ENCODE data around the gene MYO5B.

MYO5B gene

DNA sequence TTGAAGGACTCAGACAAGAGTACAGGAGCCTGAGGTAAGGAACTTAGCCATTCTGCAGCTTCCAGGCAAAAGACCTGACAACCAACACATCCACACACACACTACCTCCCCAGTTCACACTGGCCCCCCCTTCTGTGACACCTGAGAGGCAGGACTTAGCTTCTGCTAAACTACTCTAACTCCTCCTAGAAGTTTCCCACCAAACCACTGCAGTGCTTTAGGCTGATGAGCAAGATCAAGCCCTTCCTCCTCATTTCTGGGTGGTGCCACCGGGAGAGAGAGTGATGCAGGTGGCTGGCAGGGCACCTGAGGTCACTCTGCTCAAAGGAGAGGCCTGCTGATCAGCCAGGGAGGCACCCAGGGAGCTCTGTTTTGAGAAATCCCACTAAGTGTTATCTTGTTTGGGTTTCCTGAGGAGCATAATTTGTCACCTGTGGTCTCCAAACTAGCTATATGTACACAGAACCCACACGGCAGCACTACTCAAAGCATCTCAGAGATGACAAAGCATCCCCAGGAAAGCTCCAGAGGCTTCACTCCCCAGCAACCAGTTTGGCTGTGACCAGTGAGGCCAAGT is 188.4 kb downstream of the MYO5B start:
- DNase-seq = no peak

DNA sequence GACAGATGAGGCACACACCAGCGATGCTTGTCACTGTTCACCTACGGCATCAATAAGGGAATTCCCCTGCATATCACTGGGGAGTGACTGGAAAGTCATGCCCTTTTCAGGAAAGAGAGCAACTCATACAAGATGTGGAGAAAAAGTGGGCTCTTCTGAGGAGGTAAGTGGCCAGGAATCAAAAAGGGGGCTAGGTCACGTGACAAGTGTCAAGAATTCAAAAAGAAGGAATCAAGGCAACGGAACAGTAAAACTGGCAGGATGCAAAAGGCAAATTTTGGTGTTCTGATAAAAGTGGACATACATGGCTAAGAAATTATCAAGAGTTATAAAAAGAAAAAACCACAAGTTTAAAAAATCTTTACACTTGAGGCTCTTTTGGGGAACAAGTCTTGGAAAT is 190.9 kb downstream of the MYO5B start:
- no peak for DNase-seq

DNA sequence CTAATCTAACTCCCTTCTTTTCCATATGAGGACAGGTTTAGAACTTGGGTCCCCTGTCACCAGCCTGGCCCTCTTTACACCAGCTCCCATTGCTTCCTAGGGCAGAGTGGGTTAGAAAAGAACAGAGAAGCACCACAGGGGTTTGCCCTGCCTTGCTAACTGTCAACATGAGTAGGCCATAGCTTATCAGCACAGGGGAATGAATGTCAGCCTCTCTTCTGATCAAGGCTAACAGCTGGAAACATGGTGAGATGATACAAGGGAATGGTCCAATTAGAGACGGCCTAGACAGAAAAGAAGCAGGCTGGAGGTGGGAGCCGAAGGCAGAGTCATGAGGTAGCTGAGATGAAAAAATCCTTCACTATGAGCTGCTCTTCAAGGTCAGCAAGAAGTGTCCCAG is 192.2 kb downstream of the MYO5B start:
- no peak for DNase-seq

DNA sequence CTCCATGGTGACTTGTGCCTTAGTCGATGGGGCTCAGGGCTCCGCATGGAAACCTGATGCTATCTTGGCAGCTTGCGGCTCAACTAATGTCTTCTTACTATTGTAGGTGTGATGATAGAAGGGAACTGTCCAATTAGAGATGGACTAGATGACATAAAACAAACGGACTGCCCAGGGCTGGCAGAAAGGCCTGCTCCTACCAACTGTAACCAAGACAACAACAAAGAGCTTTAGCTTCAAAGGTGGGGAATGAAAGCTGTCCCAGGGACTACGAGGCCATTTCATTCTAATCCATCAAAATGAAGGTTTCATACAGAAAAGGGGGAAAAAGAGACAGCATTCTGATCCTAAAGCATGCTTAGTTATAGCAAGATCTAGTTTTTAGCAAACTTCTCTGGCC is 194.7 kb downstream of the MYO5B start:
- DNase-seq = no peak

DNA sequence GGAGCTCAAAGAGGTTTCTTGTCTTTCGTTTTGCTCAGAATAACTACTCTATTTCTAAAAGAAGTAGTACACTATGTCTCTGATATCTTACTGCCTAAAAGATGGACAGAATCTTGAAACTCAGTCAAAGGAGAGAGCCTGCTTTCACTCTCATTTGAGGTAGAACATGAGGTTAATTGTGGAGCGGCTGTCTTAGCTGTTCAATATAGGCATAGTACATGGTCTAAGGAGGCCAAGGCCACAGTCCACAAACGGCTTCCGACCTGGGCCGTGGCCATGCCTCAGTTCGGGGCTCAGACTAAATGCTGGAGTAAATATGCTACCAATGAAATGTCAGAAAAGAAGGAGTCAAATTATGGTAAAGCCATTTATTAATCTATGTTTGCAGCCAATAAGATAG is 195.8 kb downstream of the MYO5B start:
- DNase-seq = no peak

DNA sequence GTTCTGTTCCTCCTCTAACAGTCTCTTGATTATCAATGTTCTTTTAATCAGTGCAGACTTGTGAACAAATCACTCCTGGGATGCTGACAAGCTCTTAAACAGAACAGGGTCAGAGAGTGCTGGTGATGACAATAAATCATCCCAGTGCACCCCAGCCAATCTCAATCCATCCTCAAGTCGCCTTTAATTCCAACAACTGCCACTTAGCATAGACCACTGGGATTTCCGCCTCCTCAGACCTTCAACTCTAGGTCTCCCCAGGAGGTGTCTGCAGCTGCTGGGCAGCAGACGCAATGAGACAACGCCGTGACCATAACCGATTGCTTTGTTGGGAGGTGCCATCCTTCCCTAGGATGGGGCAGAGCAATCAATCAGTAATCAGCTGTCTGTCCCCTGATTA is 197.4 kb downstream of the MYO5B start:
- DNase-seq = no peak

DNA sequence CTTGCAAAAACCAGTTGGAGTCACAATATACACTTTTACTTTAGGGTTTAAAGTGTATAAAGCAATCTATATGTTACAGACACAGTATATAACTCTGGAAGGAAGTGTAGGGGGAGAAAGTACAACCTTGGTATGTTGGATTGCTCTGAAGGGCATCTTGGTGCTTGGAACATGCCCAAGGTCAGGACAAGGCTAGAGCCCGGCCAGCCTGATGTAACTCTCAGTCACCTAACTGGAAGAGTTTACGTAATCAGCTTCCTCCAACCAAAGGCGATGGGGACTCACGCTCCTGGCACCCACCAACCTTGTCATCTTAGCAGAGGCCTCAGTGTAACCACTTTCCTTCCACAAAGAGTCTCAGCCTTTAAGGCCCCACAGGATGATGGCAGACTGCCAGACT is 200.5 kb downstream of the MYO5B start:
- DNase-seq = no peak

DNA sequence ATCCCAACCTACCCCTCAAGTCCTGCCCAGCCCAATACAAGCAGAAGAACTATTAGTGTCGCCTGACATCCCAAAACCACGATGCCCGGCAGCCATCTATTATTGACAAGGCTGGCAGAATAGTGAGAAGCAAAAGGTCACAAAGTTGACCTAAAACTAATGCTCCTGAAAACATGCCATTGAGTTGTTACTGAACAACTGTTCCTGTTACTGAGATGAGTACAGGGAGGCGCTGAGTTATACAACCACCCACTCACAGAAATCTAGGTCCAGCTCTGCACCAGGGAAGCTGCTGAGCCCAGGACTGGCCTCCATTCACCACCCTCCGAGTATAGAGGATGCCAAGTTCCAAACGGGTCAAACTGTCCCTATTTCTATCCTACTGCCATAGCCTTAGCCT is 201.6 kb downstream of the MYO5B start:
- DNase-seq = no peak

DNA sequence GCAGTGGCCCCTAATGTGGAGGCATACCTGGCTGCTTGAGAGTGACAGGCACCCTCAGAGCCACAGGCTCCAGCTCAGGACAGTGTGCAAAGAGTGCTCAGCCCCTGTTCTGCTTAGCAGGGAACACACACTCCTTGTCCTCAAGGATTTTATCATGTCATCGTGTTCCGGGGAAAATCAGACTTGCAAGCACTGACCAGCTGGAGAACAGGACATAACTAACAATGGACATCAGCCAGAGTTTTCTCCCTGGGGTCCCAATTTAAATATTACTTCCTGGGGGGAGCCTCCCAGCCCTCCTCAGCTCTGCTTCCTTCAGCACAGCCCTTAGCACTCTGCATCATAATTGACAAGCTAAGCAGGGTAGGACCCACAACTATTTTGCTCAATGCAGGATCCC is 206.2 kb downstream of the MYO5B start:
- no peak for DNase-seq

DNA sequence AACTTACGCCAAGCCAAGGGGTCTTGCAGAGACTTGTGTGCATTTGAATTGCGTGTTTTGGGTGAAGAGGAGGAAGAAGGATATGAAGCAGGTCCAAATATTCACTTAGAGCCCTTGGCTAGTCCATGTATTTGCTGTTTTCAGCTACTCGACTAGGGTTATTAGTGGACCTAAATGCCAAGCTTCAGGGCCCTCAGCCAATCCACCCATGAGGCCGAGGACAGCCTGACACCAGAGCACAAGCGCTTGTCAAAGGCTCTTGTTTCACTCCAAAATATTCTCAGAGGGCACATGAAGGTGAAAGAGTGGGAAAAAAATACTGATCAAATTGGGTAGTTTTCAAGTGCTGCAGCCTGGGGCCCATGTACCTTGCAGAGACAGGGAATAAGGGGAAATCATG is 206.8 kb downstream of the MYO5B start:
- no peak for DNase-seq

DNA sequence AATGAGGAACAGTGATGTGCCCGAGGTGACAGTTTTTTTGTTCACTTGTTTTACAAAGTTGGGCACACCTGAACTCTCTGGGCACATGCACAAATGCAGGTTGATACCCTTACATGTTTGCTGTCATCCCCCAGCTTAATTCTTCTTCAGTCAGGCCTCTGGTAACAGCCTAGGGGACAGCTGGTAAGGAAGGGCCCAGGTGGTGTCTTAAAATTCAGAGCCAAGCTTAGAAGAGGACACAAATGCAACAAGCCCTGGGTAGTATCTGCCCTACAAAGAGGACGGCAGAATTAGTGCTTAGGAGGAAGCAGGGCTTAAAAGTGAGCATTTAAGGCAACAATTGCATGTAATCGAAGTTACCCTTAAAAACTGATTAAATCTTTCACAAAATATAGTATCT is 209.7 kb downstream of the MYO5B start:
- no peak for DNase-seq

DNA sequence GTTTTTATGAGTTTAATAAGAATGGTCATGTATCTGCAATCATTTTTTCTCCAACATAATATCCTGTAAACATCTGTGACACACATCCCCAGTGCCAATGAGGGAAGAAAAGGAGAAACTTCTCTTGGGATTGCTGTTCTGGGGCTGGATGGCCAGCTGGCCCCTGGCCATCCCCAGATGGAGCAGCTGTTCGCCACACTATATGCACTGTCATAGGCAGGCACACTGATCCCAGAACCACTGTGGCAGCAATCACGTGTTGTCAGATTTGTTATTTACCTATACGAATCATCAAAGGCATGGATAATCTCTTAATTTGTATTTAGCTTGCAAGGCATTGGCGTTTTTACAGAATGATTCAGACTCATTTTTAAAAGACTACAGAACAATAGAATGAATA is 214.1 kb downstream of the MYO5B start:
- DNase-seq = no peak

DNA sequence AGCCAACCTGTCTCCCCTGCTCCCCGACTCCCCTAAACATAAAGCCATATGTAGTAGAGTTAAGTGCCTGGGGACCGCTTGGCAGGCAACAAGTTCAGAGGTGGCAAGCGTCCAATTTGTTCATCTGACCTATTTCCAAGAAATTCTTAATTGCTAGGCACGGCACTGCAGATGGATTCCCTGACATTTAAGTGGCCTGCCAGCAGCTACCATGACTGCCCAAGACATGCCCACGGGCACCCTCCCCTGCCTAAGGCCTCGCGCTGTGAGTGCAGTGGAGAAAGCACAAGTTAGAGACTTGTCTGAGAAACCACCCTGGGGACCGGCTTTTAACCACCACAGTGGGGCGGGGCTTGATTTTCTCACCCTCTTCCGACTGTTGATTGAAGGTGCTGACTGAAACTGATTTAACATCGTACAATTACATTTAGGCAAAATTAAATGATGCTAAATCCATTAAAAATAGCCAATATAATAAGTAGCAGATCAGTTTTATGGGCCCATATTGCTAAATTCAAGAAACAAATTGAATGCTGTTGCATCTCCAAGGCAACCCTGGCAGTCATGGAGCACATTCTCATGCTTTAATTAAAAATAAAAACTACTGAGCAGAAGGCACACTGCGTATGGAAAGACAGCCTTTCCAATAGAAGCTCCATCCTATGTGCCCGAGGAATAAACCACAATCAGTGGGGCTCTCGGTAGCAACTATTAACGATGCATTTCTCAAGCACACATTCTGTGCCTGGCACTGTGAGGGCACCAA is 218.0 kb downstream of the MYO5B start:
- no peak for DNase-seq

DNA sequence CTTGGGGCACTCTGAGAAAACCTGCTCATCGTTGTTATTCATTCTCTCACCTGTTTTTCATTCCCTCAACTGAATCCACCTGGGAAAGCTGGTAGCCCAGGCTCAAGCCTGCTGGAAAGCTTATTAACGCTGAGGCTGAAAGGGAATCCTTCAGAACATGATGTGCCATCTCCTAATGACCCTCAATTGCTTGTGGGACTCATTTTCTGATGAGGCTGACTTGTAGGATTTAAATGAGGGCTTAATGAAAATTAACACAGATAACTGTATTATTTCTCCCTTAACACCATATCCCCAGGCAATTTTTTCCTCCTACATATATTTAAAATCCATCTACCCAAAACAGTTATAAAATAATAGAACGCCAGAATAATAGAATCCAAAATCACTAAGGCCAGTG is 218.9 kb downstream of the MYO5B start:
- no peak for DNase-seq

DNA sequence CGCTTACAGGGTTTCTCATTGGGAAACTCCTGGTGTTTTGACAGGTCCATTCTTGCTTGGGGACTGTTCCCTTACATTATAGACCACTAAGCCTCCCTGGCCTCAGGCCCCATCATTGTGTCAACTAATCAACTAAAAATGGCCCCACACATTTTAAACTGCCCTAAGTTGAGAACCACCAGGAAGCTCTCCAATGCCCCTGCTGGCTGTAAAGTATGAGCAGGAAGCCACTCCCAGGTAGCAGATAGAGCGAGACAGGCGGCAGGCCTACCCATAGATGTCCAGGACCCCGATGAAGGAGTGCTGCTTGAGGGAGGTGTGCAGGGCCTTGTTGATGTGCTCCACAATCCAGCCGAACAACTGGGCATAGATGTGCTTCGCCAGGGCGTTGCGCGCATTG is 220.9 kb downstream of the MYO5B start:
- no peak for DNase-seq

DNA sequence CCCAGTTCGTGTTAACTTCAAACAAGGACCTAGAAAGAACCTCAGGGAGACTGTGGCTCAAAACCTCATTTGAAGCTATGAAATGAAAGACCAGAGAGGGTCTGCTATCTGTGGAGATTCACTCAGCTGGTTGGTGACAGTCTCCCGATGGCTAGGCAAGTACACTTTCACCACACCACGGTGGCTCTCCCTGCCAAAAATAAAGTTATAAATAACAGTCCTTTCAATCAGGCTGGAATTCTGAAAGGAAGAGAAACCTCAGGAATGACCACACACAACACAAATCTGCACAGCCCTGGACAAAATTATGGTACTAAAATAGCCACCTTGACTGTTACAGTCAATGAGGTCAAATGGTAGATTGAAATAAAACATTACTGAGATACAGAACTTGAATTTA is 221.4 kb downstream of the MYO5B start:
- no peak for DNase-seq

DNA sequence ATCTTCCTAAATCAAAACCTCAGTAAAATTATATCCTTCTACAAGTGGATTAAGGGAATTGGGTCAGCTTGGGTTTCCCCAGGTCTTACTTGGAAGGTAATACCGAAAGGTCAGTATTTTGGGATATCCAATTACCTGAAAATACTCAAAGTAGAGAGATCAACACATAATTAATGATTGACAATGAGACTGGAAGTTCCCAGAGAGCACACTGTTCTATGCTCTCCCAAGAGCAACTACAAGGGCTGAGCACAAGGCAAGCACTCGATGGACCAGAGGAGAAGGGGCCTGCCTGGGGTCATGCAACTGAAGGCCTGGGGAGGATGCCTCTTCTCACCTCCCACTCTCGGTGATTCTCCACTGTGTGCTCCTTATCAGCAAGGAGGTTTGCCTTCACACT is 222.4 kb downstream of the MYO5B start:
- DNase-seq = no peak

DNA sequence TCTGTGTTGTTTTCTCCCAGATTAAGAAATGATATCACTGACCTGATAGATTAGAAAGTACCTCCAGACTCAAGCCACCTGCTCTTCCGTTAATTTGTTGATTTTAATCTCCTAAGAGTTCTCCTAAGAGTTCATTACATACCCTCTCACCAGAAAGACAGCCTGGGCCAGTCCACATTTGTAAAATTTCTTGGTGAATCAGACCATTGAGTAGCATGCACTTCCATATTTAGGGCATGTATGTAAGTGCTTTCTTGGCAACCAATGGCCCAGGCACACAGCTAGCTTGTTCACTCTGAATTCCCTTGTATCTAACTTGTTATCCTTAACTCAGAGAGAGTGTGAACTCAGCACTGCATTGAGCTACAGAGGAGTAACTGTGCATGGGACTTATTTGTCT is 223.5 kb downstream of the MYO5B start:
- no peak for DNase-seq

DNA sequence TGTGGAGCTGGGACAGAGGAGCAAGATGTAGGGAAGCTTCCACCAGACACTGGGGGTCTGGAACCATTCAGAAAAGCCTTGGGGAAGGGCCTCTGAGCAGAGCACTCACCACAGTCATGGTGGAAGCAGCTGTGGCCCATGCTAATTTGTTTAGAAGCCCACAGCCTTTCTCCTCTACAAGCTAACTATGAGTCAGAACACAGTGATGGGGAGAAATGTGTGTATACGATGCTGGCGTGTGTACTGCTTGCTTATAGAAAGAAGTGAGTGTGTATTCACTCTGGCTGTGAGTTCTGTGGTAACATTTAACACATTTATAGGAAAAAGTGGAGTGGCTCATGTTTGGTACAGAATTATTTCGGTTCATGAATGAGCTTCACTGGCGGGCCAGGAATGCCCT is 224.6 kb downstream of the MYO5B start:
- DNase-seq = no peak

DNA sequence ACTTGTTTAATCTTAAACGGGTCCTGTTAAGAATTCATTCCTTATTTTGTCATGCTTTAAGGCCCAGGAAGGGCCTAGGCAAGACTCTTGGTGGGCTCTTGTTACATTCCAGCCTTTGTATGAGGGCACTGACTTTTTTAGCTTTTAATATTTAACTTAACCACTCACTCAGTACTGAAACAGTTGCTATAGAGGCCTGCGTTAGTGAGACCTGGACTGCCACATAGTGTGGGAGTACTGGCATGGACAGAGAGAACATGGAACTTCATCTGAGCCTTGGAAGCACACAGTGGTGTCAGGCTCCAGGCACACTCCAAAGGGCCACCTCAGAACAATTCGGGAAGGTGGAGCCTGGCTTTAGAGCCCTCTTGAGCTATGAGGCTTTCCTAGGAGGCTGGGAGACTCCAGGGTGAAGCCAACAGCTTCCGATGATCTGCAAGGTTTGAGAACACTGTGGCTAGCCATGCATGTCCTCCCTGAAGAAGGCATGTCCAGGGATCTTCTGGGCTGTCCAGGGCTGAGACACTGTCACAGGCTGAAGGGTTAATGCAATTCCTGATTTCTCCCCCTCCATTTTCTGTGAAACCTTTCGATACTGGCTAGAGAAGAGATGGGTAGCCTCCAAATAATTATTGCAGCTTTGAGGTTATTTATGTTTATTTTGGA is 226.2 kb downstream of the MYO5B start:
- no peak for DNase-seq

DNA sequence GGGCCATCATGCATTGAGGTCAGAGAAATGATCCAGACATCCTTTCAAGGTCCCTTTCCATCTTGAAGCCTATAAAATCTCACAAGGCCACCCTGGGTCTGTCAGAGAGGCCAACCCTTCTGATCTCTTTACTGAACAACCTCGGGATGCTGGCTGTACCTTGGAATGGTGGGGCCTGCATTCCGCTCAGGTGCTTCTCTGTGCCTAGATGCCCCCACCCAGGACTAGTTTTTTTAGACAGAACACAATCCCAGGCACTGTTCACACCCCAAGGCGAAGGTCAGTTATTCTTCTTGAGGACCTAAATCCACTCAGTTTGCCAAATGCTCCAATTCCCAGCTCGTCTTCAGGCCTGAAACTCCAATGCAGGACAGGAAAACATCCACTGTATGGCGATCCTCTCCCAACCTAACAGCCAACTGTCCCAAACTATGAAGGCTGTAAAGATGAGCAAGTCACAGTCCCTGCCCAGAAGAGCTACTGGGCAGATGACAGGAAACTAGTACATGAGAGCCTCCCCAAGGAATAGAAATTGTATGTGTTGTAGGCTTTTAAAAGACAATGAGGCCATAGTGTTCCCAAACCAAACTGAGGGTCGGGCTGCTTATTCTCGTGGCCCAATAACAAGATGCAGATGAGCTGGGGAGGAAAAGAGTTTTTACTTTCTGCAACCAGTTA is 227.2 kb downstream of the MYO5B start:
- DNase-seq = no peak

DNA sequence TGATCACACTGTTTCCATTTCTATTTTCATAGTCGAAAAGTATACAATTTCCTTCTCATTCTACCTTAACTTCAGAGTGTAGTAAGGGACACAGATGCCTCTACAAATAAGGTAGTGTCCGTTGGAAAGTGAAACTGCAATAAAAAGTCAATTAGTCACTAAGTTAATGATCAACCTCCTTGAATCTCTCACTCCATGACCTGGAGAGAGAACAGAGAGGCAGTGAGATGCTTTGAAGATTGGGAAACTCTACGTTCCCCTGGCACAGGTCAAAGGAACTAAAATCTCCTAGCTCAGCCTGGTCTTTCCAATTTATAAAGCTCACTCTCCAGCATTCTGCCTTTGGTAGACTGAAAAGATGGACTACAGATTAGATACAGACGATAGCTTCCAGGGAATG is 227.8 kb downstream of the MYO5B start:
- no peak for DNase-seq

DNA sequence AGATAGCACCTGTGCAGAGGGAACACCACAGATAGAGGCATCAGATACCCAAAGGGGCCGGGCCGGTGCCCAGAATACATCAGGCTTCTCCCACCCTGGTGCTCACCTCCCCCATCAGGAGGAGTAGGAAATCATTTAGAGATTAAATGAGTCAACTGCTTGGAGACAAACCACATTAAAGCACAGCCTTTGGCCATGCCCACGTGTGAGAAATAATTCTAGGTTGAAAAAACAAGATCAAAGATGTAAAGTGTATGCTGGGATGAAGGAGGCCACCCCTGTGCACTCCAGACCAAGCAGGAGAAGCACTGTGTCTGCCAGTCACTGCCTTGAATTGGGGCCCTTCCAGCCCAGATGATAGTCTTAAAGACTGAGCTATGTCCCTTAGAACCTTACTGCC is 228.9 kb downstream of the MYO5B start:
- no peak for DNase-seq

DNA sequence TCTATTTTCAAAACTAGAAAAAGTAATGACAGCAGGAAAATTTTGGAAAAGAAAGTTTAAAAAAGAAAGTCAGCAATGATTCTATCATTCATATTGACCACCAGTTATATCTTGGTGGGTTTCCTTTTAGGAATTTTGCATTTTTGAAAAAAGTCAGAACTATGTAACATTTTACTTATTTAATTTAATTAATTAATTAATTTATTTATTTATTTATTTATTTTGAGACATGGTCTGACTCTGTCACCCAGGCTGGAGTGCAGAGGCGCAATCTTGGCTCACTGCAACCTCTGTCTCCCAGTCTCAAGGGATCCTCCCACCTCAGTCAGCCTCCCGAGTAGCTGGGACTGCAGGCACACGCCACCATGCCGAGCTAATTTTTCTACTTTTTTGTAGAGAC is 231.7 kb downstream of the MYO5B start:
- no peak for DNase-seq
